ENCODE measurements around the gene TTC32. TPM values are rescaled to one million over a fixed set of nuclear protein-coding genes. Genes with fewer than 3 reads are reported as not detected.
A peak's percentile ranks its signal among the peaks of the same experiment; 100 is the strongest.
"Not testable (repeated sequence)": the region's sequence is repeated elsewhere in the genome, so short reads cannot be mapped to it uniquely, and the experiment has no call there.

The TTC32 gene
- total RNA-seq, 1 experiment from 2014 or later = 5.7 TPM

- Histone ChIP-seq H3K36me3 (replicated peaks; ENCODE audit: control insufficient read depth, insufficient read depth, low read length) (no peaks in the 10 kb centered on the region), H3K4me3 (ENCODE audit: insufficient read depth, low read depth, low read length) (no peak overlapping the region), H3K27me3 (ENCODE audit: control insufficient read depth, insufficient read depth, low read length) (no peaks in the 10 kb centered on the region)
- DNase-seq = peak; percentile 2
Observed at GRCh38 chr2:19888831-19889230, 13.0 kb downstream of the TTC32 start.

GRCh38 chr2:19887510-19887909 is 14.3 kb downstream of the TTC32 start:
- no peak overlapping the region for H3K4me3 ChIP-seq (ENCODE audit: insufficient read depth, low read depth, low read length)
- peak; percentile 2 for DNase-seq
- no peaks in the 10 kb centered on the region for H3K27me3 ChIP-seq (ENCODE audit: control insufficient read depth, insufficient read depth, low read length)
- no peaks in the 10 kb centered on the region for H3K36me3 ChIP-seq (replicated peaks; ENCODE audit: control insufficient read depth, insufficient read depth, low read length)

- Histone ChIP-seq H3K27me3 (ENCODE audit: control insufficient read depth, insufficient read depth, low read length) (no peaks in the 10 kb centered on the region), H3K36me3 (replicated peaks; ENCODE audit: control insufficient read depth, insufficient read depth, low read length) (no peaks in the 10 kb centered on the region), H3K4me3 (ENCODE audit: insufficient read depth, low read depth, low read length) (no peak overlapping the region)
- DNase-seq = no peak
Observed at GRCh38 chr2:19886261-19886660, 15.5 kb downstream of the TTC32 start.

- Histone ChIP-seq H3K36me3 (replicated peaks; ENCODE audit: control insufficient read depth, insufficient read depth, low read length) (no peaks in the 10 kb centered on the region), H3K27me3 (ENCODE audit: control insufficient read depth, insufficient read depth, low read length) (no peaks in the 10 kb centered on the region), H3K4me3 (ENCODE audit: insufficient read depth, low read depth, low read length) (no peak overlapping the region)
- peak; percentile 21 for DNase-seq
Observed at GRCh38 chr2:19885791-19886190, 16.0 kb downstream of the TTC32 start.

- DNase-seq = no peak
- no peak overlapping the region for H3K4me3 ChIP-seq (ENCODE audit: insufficient read depth, low read depth, low read length)
Observed at GRCh38 chr2:19883971-19884720, 17.6 kb downstream of the TTC32 start.

GRCh38 chr2:19883486-19883885 is 18.3 kb downstream of the TTC32 start:
- DNase-seq = peak; percentile 2
- H3K36me3 ChIP-seq (replicated peaks; ENCODE audit: control insufficient read depth, insufficient read depth, low read length) = no peaks in the 10 kb centered on the region
- no peak overlapping the region for H3K4me3 ChIP-seq (ENCODE audit: insufficient read depth, low read depth, low read length)
- H3K27me3 ChIP-seq (ENCODE audit: control insufficient read depth, insufficient read depth, low read length) = no peaks in the 10 kb centered on the region

More at GRCh38 chr2:19883971-19884720, 17.6 kb downstream of the TTC32 start:
- no peaks in the 10 kb centered on the region for H3K27me3 ChIP-seq (ENCODE audit: control insufficient read depth, insufficient read depth, low read length)
- H3K36me3 ChIP-seq (replicated peaks; ENCODE audit: control insufficient read depth, insufficient read depth, low read length) = no peaks in the 10 kb centered on the region

GRCh38 chr2:19882286-19882685 is 19.5 kb downstream of the TTC32 start:
- no peaks in the 10 kb centered on the region for H3K36me3 ChIP-seq (replicated peaks; ENCODE audit: control insufficient read depth, insufficient read depth, low read length)
- no peak overlapping the region for H3K4me3 ChIP-seq (ENCODE audit: insufficient read depth, low read depth, low read length)
- no peaks in the 10 kb centered on the region for H3K27me3 ChIP-seq (ENCODE audit: control insufficient read depth, insufficient read depth, low read length)
- no peak for DNase-seq

- Histone ChIP-seq H3K36me3 (replicated peaks; ENCODE audit: control insufficient read depth, insufficient read depth, low read length) (no peaks in the 10 kb centered on the region), H3K4me3 (ENCODE audit: insufficient read depth, low read depth, low read length) (no peak overlapping the region), H3K27me3 (ENCODE audit: control insufficient read depth, insufficient read depth, low read length) (no peaks in the 10 kb centered on the region)
- DNase-seq = no peak
Observed at GRCh38 chr2:19881908-19882265, 19.9 kb downstream of the TTC32 start.

GRCh38 chr2:19881221-19881907 is 20.4 kb downstream of the TTC32 start:
- no peak for DNase-seq
- no peaks in the 10 kb centered on the region for H3K36me3 ChIP-seq (replicated peaks; ENCODE audit: control insufficient read depth, insufficient read depth, low read length)
- H3K4me3 ChIP-seq (ENCODE audit: insufficient read depth, low read depth, low read length) = no peak overlapping the region
- H3K27me3 ChIP-seq (ENCODE audit: control insufficient read depth, insufficient read depth, low read length) = no peaks in the 10 kb centered on the region

- not testable (repeated sequence) for H3K4me3 ChIP-seq (ENCODE audit: insufficient read depth, low read depth, low read length); H3K27me3 ChIP-seq (ENCODE audit: control insufficient read depth, insufficient read depth, low read length); DNase-seq; H3K36me3 ChIP-seq (replicated peaks; ENCODE audit: control insufficient read depth, insufficient read depth, low read length)
Observed at GRCh38 chr2:19880191-19880590, 21.6 kb downstream of the TTC32 start.

GRCh38 chr2:19879120-19879519 is 22.7 kb downstream of the TTC32 start:
- no peaks in the 10 kb centered on the region for H3K36me3 ChIP-seq (replicated peaks; ENCODE audit: control insufficient read depth, insufficient read depth, low read length)
- no peak for DNase-seq
- no peak overlapping the region for H3K4me3 ChIP-seq (ENCODE audit: insufficient read depth, low read depth, low read length)
- H3K27me3 ChIP-seq (ENCODE audit: control insufficient read depth, insufficient read depth, low read length) = no peaks in the 10 kb centered on the region

GRCh38 chr2:19878268-19879046 is 23.3 kb downstream of the TTC32 start:
- Histone ChIP-seq H3K27me3 (ENCODE audit: control insufficient read depth, insufficient read depth, low read length) (no peaks in the 10 kb centered on the region), H3K36me3 (replicated peaks; ENCODE audit: control insufficient read depth, insufficient read depth, low read length) (no peaks in the 10 kb centered on the region), H3K4me3 (ENCODE audit: insufficient read depth, low read depth, low read length) (no peak overlapping the region)
- no peak for DNase-seq

GRCh38 chr2:19876751-19877150 is 25.0 kb downstream of the TTC32 start:
- no peaks in the 10 kb centered on the region for H3K36me3 ChIP-seq (replicated peaks; ENCODE audit: control insufficient read depth, insufficient read depth, low read length)
- no peak for DNase-seq
- no peaks in the 10 kb centered on the region for H3K27me3 ChIP-seq (ENCODE audit: control insufficient read depth, insufficient read depth, low read length)
- no peak overlapping the region for H3K4me3 ChIP-seq (ENCODE audit: insufficient read depth, low read depth, low read length)

- Histone ChIP-seq H3K27me3 (ENCODE audit: control insufficient read depth, insufficient read depth, low read length) (peaks cover 2% of the 10 kb centered on the region; the same call in 1 of the 2 replicates), H3K36me3 (replicated peaks; ENCODE audit: control insufficient read depth, insufficient read depth, low read length) (no peaks in the 10 kb centered on the region), H3K4me3 (ENCODE audit: insufficient read depth, low read depth, low read length) (no peak overlapping the region)
- no peak for DNase-seq
Observed at GRCh38 chr2:19875280-19875679, 26.5 kb downstream of the TTC32 start.

GRCh38 chr2:19874726-19875125 is 27.1 kb downstream of the TTC32 start:
- no peak for DNase-seq
- no peak overlapping the region for H3K4me3 ChIP-seq (ENCODE audit: insufficient read depth, low read depth, low read length)
- H3K36me3 ChIP-seq (replicated peaks; ENCODE audit: control insufficient read depth, insufficient read depth, low read length) = no peaks in the 10 kb centered on the region
- H3K27me3 ChIP-seq (ENCODE audit: control insufficient read depth, insufficient read depth, low read length) = peaks cover 2% of the 10 kb centered on the region
